ENCODE measurements around the gene CNTNAP2. TPM values are rescaled to one million over a fixed set of nuclear protein-coding genes. Genes with fewer than 3 reads are reported as not detected.

Gene CNTNAP2
- total and polyA plus RNA-seq, 2 donors (not counting 1 experiment from before 2014, with no cell fraction given): not detected

GRCh38 chr7:147564786-147565476 lies 1448.3 kb downstream of the CNTNAP2 start:
- Histone ChIP-seq H2AFZ (ENCODE audit: low read length) (no peak overlapping the region), H4K20me1 (ENCODE audit: control insufficient read depth, extremely low read depth, insufficient read depth, low read length) (no peaks in the 10 kb centered on the region), H3K9ac (ENCODE audit: insufficient read depth, low read length) (no peak overlapping the region), H3K27me3 (ENCODE audit: control insufficient read depth, insufficient read depth, low read length) (no peaks in the 10 kb centered on the region), H3K4me1 (ENCODE audit: control insufficient read depth, extremely low read depth, insufficient read depth, low read length) (no peaks in the 10 kb centered on the region), H3K4me2 (ENCODE audit: extremely low read depth, insufficient read depth, low read length) (no peak overlapping the region), H3K9me3 (ENCODE audit: control insufficient read depth, insufficient read depth, low read depth, low read length) (no peaks in the 10 kb centered on the region), H3K27ac (ENCODE audit: insufficient read depth, low read length) (no peak overlapping the region), H3K36me3 (ENCODE audit: control insufficient read depth, insufficient read depth, low read length) (no peaks in the 10 kb centered on the region), H3K79me2 (ENCODE audit: control insufficient read depth, insufficient read depth, low read length) (no peaks in the 10 kb centered on the region), H3K4me3 (replicated peaks in 1 of 4; ENCODE audit: control extremely low read depth in 1 of 4, insufficient read depth in 1 of 4, low read depth in 3 of 4, low read length in 4 of 4) (no peak overlapping the region)
- DNase-seq (ENCODE audit: low read depth in 2 of 2): no peak
- TF ChIP-seq CTCF (conservative IDR thresholded peaks at IDR 0.05 in 1 of 2, IDR thresholded peaks at IDR 0.05 in 1 of 2; ENCODE audit: low read depth in 1 of 2, low read length in 2 of 2): no peak

- no peak for DNase-seq (ENCODE audit: low read depth in 2 of 2)
- Histone ChIP-seq H3K9ac (ENCODE audit: insufficient read depth, low read length) (no peak overlapping the region), H3K36me3 (ENCODE audit: control insufficient read depth, insufficient read depth, low read length) (no peaks in the 10 kb centered on the region), H3K9me3 (ENCODE audit: control insufficient read depth, insufficient read depth, low read depth, low read length) (no peaks in the 10 kb centered on the region), H3K27ac (ENCODE audit: insufficient read depth, low read length) (no peak overlapping the region), H3K27me3 (ENCODE audit: control insufficient read depth, insufficient read depth, low read length) (no peaks in the 10 kb centered on the region), H2AFZ (ENCODE audit: low read length) (no peak overlapping the region), H3K79me2 (ENCODE audit: control insufficient read depth, insufficient read depth, low read length) (no peaks in the 10 kb centered on the region), H3K4me3 (replicated peaks in 1 of 4; ENCODE audit: control extremely low read depth in 1 of 4, insufficient read depth in 1 of 4, low read depth in 3 of 4, low read length in 4 of 4) (no peak overlapping the region), H3K4me2 (ENCODE audit: extremely low read depth, insufficient read depth, low read length) (no peak overlapping the region), H4K20me1 (ENCODE audit: control insufficient read depth, extremely low read depth, insufficient read depth, low read length) (no peaks in the 10 kb centered on the region), H3K4me1 (ENCODE audit: control insufficient read depth, extremely low read depth, insufficient read depth, low read length) (no peaks in the 10 kb centered on the region)
- TF ChIP-seq CTCF (conservative IDR thresholded peaks at IDR 0.05 in 1 of 2, IDR thresholded peaks at IDR 0.05 in 1 of 2; ENCODE audit: low read depth in 1 of 2, low read length in 2 of 2) (no peak), EZH2 (IDR thresholded peaks at IDR 0.05; ENCODE audit: low read length, missing control alignments) (no peak)
Measured at GRCh38 chr7:147567043-147567442, 1450.4 kb downstream of the CNTNAP2 start.

GRCh38 chr7:147569116-147569913 lies 1452.7 kb downstream of the CNTNAP2 start:
- H3K27ac ChIP-seq (ENCODE audit: insufficient read depth, low read length): no peak overlapping the region
- no peak for TF ChIP-seq CTCF (conservative IDR thresholded peaks at IDR 0.05 in 1 of 2, IDR thresholded peaks at IDR 0.05 in 1 of 2; ENCODE audit: low read depth in 1 of 2, low read length in 2 of 2)
- no peaks in the 10 kb centered on the region for H3K9me3 ChIP-seq (ENCODE audit: control insufficient read depth, insufficient read depth, low read depth, low read length)
- no peak for DNase-seq (ENCODE audit: low read depth in 2 of 2)
- H3K4me2 ChIP-seq (ENCODE audit: extremely low read depth, insufficient read depth, low read length): no peak overlapping the region
- H3K9ac ChIP-seq (ENCODE audit: insufficient read depth, low read length): no peak overlapping the region
- no peak overlapping the region for H2AFZ ChIP-seq (ENCODE audit: low read length)
- no peaks in the 10 kb centered on the region for H3K4me1 ChIP-seq (ENCODE audit: control insufficient read depth, extremely low read depth, insufficient read depth, low read length)
- H3K4me3 ChIP-seq (replicated peaks in 1 of 4; ENCODE audit: control extremely low read depth in 1 of 4, insufficient read depth in 1 of 4, low read depth in 3 of 4, low read length in 4 of 4): no peak overlapping the region
- H4K20me1 ChIP-seq (ENCODE audit: control insufficient read depth, extremely low read depth, insufficient read depth, low read length): no peaks in the 10 kb centered on the region
- no peaks in the 10 kb centered on the region for H3K27me3 ChIP-seq (ENCODE audit: control insufficient read depth, insufficient read depth, low read length)
- no peaks in the 10 kb centered on the region for H3K79me2 ChIP-seq (ENCODE audit: control insufficient read depth, insufficient read depth, low read length)
- no peaks in the 10 kb centered on the region for H3K36me3 ChIP-seq (ENCODE audit: control insufficient read depth, insufficient read depth, low read length)

Data from fibroblast of lung (primary cell).